ENCODE measurements around the gene DCST2. TPM values are rescaled to one million over a fixed set of nuclear protein-coding genes. Genes with fewer than 3 reads are reported as not detected.

DCST2 gene
- total and polyA plus RNA-seq, 2 of the 8 experiments (the other 6 are each of a cell fraction or from before 2014, with no cell fraction given) = 0.43 to 2.1 TPM

DNA sequence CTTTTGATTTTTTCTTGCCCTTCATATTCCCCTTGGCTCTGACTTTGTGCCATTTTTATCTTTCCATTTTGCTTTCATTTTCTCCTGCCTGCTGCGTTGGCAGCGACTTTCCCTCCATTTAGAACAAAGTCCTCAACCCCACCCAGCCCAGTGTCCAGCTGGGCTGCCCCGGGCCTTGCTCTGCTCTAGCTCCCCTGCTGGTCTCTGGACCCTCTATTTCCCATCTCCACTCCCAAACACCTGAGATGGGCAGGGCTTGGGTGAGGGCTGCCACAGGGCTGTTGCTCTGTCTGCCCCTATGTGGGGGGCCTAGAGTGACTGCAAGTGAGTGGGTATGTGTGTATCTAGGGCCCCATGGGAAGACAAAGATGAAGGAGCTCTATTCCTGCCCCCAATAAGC lies 10.2 kb upstream of the DCST2 start (continued):
- no peak for TF ChIP-seq SIN3A (conservative IDR thresholded peaks at IDR 0.05 in 1 of 2, IDR thresholded peaks at IDR 0.05 in 1 of 2; ENCODE audit: low read depth in 1 of 2, low read length in 2 of 2)

Data from H1 (cell line).